Progenitor cell of endocrine pancreas (in vitro differentiated cells): ENCODE results near the gene INPPL1. TPM values are rescaled to one million over a fixed set of nuclear protein-coding genes. Genes with fewer than 3 reads are reported as not detected.

Source experiments
- DNase-seq: peaks from one replicate; pipeline ENCODE4 v3.0.0; 2021; ENCODE audit warnings: low spot score; ENCODE audit not compliant: unreplicated experiment
- H3K27ac Mint-ChIP-seq: 2 replicates; pipeline ENCODE4 v1.8.0; 2021; ENCODE audit warnings: mild to moderate bottlenecking, moderate library complexity, mixed read lengths
- H3K27me3 Mint-ChIP-seq: 2 replicates; pipeline ENCODE4 v1.8.0; 2021; ENCODE audit warnings: mixed read lengths
- H3K36me3 Mint-ChIP-seq: 2 replicates; pipeline ENCODE4 v1.8.0; 2022; ENCODE audit warnings: mixed read lengths; ENCODE audit not compliant: insufficient read depth
- H3K4me1 Mint-ChIP-seq: 2 replicates; pipeline ENCODE4 v1.8.0; 2021; ENCODE audit warnings: low read depth, mixed read lengths
- H3K4me3 Mint-ChIP-seq: 2 replicates; pipeline ENCODE4 v1.8.0; 2021; ENCODE audit warnings: low read depth, mild to moderate bottlenecking, moderate library complexity, mixed read lengths
- H3K9me3 Mint-ChIP-seq: 2 replicates; pipeline ENCODE4 v1.8.0; 2021; ENCODE audit warnings: low read depth, mixed read lengths
- CTCF ChIP-seq: fragments of 200-600 bp; sonication (generic); IDR thresholded peaks from one replicate; pipeline ENCODE4 v1.5.0; 2021; ENCODE audit warnings: antibody characterized with exemption, mild to moderate bottlenecking; ENCODE audit not compliant: unreplicated experiment
- total RNA-seq: library from RNA; stranded (reverse); gene quantifications from 2 replicates; pipeline ENCODE4 v1.2.1, GENCODE V29; 2021

INPPL1 gene
- total RNA-seq, 1 donor from 2014 or later, result 394 TPM

DNA sequence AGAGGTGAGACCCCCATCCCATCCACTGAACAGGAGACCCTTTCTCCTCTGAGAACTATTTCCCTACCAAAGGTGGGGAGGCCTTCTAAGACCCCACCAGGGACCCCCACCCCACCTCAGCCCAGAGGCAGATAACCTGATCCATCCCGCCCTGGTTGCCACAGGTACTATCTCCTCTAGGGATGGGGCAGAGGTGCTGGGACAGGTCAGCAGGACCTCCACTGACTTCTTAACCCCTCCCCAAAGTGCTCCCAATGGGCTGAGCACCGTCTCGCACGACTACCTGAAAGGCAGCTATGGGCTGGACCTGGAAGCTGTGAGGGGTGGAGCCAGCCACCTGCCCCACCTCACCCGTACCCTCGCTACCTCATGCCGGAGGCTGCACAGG lies 4.3 kb downstream of the INPPL1 start:
- Mint-ChIP-seq H3K4me1 (peaks cover 14% of the 10 kb centered on the region), H3K36me3 (peaks cover 19% of the 10 kb centered on the region), H3K27ac (no peak overlapping the region), H3K27me3 (no peaks in the 10 kb centered on the region), H3K9me3 (no peaks in the 10 kb centered on the region), H3K4me3 (no peak overlapping the region)
- no peak for TF ChIP-seq CTCF
- no peak for DNase-seq

DNA sequence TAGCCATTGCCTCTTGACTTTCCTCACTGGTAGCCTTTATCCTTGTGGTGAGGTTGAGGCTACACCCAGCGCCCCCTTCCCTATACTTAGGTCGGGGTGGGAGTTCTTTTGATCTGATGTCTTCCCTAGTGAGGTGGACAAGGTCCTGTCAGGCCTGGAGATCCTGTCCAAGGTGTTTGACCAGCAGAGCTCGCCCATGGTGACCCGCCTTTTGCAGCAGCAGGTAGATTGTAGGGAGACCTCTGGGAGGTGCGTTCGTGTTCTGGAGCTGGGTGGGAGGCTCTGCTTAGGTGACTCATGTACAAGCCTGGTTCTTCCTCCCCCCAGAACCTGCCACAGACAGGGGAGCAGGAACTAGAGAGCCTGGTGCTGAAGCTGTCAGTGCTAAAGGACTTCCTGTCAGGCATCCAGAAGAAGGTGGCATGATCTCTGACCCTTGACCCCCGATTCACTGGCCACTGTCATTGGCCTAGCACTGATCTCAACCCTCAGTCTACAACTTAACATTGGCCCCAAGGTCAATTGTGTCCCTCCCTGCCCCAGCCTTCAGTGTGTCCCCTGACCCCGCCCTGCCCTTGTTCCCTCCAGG lies 4.9 kb downstream of the INPPL1 start:
- no peak for TF ChIP-seq CTCF
- peaks cover 14% of the 10 kb centered on the region for H3K4me1 Mint-ChIP-seq
- H3K27ac Mint-ChIP-seq, result no peak overlapping the region
- H3K4me3 Mint-ChIP-seq, result no peak overlapping the region
- no peaks in the 10 kb centered on the region for H3K9me3 Mint-ChIP-seq
- DNase-seq, result no peak
- H3K36me3 Mint-ChIP-seq, result peaks cover 24% of the 10 kb centered on the region
- no peaks in the 10 kb centered on the region for H3K27me3 Mint-ChIP-seq

- peaks cover 28% of the 10 kb centered on the region for H3K36me3 Mint-ChIP-seq
- H3K27me3 Mint-ChIP-seq, result no peaks in the 10 kb centered on the region
- no peaks in the 10 kb centered on the region for H3K9me3 Mint-ChIP-seq
- DNase-seq, result no peak
- TF ChIP-seq CTCF, result no peak
- H3K27ac Mint-ChIP-seq, result no peak overlapping the region
- H3K4me1 Mint-ChIP-seq, result peaks cover 14% of the 10 kb centered on the region
- no peak overlapping the region for H3K4me3 Mint-ChIP-seq
Observed at GRCh38 chr11:72229925-72230763, 5.6 kb downstream of the INPPL1 start.

- no peak for TF ChIP-seq CTCF
- Mint-ChIP-seq H3K27ac (no peak overlapping the region), H3K36me3 (peaks cover 28% of the 10 kb centered on the region), H3K9me3 (no peaks in the 10 kb centered on the region), H3K27me3 (no peaks in the 10 kb centered on the region), H3K4me3 (no peak overlapping the region), H3K4me1 (peaks cover 8% of the 10 kb centered on the region)
- no peak for DNase-seq
Observed at GRCh38 chr11:72230764-72231365, 6.3 kb downstream of the INPPL1 start.

GRCh38 chr11:72231396-72232259 lies 7.1 kb downstream of the INPPL1 start:
- peaks cover under 1% of the 10 kb centered on the region for H3K4me1 Mint-ChIP-seq
- H3K36me3 Mint-ChIP-seq, result peaks cover 30% of the 10 kb centered on the region
- H3K27me3 Mint-ChIP-seq, result no peaks in the 10 kb centered on the region
- DNase-seq, result no peak
- no peak overlapping the region for H3K27ac Mint-ChIP-seq
- TF ChIP-seq CTCF, result no peak
- no peak overlapping the region for H3K4me3 Mint-ChIP-seq
- no peaks in the 10 kb centered on the region for H3K9me3 Mint-ChIP-seq
